Stimulated activated CD4-positive, alpha-beta T cell treated with anti-CD3 and anti-CD28 coated beads, TNF-alpha, amount 100 ng/mL, for 24 hours (primary cell): ENCODE results near the gene CTDSPL.
A peak's percentile ranks its signal among the peaks of the same experiment; 100 is the strongest.
"Not testable (repeated sequence)": the region's sequence is repeated elsewhere in the genome, so short reads cannot be mapped to it uniquely, and the experiment has no call there.

ENCODE experiments used
- DNase-seq, 3 experiments: peaks; one replicate each; pipeline ENCODE4 v3.0.0-alpha.2; 2020; ENCODE audit warnings: low read depth in 3 of 3

The CTDSPL gene

GRCh38 chr3:38018296-38019266 lies 156.9 kb downstream of the CTDSPL start:
- no peak for DNase-seq

GRCh38 chr3:38019658-38020341 lies 158.1 kb downstream of the CTDSPL start:
- DNase-seq = no peak

GRCh38 chr3:38020342-38020726 lies 158.7 kb downstream of the CTDSPL start:
- DNase-seq = no peak

DNA sequence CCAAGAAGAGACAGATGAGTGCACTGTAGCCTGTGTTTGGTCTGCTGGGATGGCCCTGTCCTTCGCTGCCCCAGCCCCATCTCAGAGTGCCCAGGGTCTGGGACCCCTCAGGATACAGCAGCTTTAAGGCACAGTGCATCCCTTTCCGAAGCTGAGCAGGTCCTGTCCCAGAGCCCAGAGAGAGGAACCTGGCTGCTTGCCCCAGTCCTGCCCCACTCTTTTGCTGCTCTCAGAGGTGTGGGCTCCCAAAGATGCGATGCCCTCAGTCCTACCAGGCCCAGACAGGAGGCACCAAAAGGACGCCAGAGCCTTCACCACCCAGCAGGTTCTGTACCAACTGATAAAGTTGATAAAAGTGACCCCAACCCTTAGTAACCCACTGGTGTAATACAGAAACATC lies 159.5 kb downstream of the CTDSPL start:
- DNase-seq = no peak

DNA sequence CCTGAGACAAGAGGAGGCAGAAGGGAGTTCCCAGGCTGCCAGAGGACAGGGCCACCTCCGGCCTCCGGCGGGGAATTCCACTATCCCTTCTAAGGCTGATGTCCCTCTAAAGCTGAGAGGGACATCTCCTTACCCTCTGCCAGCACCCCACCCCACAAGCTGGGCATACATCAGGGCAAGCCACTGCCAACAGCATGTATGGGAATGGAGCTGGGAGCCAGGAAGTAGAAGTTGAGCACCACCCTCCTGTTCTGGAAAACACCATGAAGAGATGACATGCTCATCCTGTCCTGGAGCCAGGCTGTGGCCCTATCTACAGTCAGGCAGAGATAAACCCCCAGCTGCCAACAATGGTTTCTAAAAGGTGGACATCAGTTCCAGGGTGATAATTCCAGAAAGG lies 160.6 kb downstream of the CTDSPL start:
- no peak for DNase-seq

DNA sequence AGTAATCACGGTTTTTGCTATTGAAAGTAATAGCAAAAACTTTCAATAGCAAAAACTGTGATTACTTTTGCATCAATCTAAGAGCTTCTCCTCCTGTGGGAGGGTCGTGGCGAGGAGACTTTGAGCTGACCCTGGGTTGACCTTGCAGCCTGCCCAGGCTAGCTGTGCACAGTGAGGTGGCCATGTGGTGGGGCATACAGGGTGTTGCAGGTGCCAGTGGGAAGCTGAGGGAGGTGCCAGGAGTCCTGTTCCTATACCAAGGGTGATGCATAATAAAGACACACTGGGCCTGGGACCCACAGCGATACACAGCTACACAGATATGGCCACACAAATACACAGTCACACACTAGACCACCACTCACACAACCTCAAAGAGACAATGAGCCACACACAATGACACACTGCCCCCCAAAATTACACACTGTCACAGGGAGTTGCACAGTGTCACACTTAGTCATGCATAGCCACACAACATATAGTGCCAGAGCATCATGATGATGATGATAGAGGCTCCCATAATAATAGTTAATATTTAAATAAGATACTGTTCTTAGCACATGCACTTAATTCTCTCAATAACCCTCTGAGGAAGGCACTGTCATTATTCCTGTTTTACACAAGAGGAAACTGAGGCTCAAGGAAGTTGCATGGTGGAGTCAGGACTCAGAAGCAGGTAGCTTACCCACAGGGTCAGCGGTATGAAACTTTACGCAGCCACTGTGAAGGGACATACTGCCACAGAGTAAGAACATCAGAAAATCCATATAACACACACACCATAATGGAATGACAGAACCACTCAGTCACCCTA lies 161.4 kb downstream of the CTDSPL start:
- no peak for DNase-seq

DNA sequence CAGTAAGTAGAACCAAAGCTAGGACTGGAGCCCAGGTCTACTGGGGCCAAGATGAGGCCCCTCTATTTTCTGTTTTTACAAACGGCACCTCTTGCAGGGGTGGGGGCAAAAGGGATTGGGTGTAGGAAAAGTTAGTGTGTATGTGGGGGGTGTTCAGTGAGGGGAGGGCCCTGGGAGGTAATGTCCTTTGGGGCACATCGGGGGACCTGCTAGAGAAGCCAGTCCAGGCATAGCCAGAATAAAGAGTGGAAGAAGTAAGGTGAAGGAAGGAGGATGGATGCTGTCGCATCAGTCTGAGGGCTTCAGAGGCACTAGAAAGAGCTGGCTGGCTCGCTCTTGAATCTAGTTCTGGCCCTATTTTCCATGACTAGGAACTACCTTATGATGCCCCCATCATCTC lies 165.2 kb downstream of the CTDSPL start:
- DNase-seq = no peak

- no peak for DNase-seq
Measured at GRCh38 chr3:38027466-38028465, 166.1 kb downstream of the CTDSPL start.

DNA sequence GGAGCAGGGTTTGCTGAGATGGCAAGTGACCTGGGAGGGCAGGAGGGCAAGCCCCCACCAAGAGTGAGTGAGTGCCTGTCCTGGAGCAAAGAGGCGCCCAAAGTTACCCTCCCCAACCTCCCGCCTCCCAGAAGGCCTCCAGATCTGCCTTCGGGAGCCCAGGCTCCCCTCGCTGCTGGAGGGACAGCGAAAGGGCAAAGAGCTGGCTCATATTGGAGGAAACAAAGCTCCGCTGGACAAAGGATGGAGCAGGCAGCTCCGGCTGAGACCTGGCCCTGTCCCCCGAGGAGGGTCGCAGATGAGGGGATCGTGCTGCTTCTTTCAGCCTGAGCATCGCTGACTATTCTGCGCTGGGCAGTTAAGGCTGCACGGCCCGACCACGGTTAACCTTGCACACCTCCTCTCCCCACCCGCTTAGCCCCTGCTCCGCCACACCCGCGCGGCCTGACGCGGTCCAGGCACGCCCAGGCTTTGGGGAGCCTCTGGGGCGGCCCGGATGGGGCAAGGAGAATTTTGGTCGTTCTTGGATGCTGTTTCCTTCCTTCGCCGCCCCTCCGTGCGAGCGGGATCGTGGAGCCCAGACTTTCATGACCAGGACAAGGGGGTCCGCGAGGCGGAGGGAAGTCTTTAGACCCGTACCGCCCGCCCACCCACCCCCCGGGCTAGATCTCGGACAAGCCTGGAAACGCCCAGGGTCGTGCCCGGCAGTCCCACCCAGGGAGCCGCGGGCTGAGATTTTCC lies 167.1 kb downstream of the CTDSPL start:
- no peak for DNase-seq

DNA sequence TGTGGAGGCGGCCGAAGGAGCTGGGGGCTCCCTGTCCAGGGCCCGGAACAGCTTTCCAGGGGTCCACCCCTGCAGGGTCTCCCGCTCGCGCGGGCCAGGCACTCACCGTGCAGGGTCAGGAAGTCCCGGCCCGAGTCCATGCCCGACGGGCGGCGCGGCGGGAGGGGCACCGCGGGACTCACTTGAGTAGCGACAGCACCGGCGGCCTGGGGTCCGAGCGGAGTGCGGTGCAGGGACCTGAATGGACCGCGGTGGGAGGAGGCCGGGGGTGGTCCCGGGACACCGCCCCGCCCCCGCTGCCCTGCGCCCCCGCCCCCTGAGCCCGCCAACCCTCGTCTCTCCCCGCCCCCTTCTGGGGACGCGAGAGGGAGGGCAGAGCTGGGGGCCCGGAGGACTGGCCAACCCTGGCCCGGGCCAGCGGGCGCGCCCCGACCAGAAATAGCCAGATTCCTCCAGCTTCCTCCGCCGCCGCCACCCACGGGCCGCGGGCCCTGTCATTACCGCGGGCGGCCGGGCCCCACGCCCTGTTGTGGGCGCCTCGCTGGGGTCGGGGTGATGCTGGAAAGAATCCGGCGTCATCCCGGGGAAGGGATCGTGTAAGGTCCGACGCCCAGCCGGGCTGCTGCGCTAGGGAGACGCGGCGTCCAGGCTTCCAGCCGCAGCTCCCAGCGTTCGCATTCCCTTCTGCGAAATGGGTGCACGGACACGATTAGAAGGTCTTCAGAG lies 167.9 kb downstream of the CTDSPL start, which contains the start of gene PLCD1:
Gene PLCD1, minus strand, starts transcription at position 243 of the 726 bp plus-strand sequence. Its CDS starts 103 bp downstream, at position 140.
- DNase-seq = no peak

GRCh38 chr3:38030126-38031021 lies 168.7 kb downstream of the CTDSPL start:
- DNase-seq = no peak

GRCh38 chr3:38031022-38031994 lies 169.6 kb downstream of the CTDSPL start:
- peak in 1 of 3 experiments; percentile 43 for DNase-seq

GRCh38 chr3:38032328-38032865 lies 170.7 kb downstream of the CTDSPL start:
- DNase-seq = no peak

- not testable (repeated sequence) for DNase-seq
Measured at GRCh38 chr3:38033586-38033985, 171.9 kb downstream of the CTDSPL start.
